Right lobe of liver (tissue), 4 donors: Measurements from ENCODE around the gene ADGRE3.

Experiments used
- POLR2A ChIP-seq: fragments of 450-650 bp; IDR thresholded peaks from one replicate; pipeline ENCODE4 v1.6.1; 2017; ENCODE audit warnings: antibody characterized with exemption, mild to moderate bottlenecking
- TF ChIP-seq, protein P1 (sequence below), 4 donors: fragments of 200-600 bp in 3 of 4; fragments of 450-650 bp in 1 of 4; IDR thresholded peaks; one replicate each; pipeline versions ENCODE4 v1.5.1 to v1.8.0; 2016 to 2022; ENCODE audit warnings: antibody characterized with exemption in 4 of 4, mild to moderate bottlenecking in 2 of 4
- donor health status: DM: no; HTN: no; CAD: no.
- donor health status: DM: no; HTN: no; CAD: no.
- donor health status: DM: no; HTN: yes; CAD: no.

DNA sequence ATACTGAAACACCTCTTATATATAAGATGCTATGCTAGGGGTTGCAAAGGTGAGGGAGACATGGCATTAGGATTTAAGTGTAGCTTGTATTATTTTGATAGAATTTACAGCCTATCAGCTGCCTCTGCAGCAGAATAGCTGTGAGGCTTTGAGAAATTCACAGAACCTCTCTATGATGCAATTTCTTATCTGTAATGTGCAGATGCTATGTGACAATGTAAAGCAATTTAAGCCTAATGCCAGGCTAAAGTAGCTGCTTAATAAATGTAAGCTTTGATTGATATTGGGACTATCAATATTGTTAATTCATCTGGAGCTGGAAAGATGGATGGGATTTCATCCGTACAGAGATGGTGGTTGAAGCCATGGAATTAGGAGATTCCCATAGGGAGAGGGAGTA lies 1.6 kb downstream of the ADGRE3 start:
- TF ChIP-seq, protein P1, sequence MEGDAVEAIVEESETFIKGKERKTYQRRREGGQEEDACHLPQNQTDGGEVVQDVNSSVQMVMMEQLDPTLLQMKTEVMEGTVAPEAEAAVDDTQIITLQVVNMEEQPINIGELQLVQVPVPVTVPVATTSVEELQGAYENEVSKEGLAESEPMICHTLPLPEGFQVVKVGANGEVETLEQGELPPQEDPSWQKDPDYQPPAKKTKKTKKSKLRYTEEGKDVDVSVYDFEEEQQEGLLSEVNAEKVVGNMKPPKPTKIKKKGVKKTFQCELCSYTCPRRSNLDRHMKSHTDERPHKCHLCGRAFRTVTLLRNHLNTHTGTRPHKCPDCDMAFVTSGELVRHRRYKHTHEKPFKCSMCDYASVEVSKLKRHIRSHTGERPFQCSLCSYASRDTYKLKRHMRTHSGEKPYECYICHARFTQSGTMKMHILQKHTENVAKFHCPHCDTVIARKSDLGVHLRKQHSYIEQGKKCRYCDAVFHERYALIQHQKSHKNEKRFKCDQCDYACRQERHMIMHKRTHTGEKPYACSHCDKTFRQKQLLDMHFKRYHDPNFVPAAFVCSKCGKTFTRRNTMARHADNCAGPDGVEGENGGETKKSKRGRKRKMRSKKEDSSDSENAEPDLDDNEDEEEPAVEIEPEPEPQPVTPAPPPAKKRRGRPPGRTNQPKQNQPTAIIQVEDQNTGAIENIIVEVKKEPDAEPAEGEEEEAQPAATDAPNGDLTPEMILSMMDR (IDR thresholded peaks at IDR 0.05) = no peak
- no peak for TF ChIP-seq POLR2A
